ENCODE measurements around the gene RARB. TPM values are rescaled to one million over a fixed set of nuclear protein-coding genes. Genes with fewer than 3 reads are reported as not detected.

The RARB gene
- total and polyA plus RNA-seq, 8 donors = 1.7 to 28.0 (median 9.0) TPM

DNA sequence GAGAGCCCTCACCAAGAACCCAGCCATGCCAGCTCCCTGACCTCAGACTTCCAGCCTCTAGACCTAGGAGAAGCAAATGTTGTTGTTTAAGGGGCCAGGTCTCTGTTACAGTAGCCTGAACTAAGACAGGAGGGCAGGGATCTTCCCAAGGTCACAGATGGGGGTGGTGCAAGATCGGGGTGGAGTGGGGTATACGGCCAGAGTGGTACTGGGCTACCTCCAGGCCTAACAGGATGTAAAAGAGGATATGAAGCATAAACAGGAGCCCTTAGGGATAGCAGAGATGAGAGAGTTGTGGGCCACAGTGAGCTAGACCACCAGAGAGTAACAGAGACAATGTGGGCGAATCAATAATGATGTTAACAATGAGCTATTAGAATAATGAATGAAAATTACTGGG, 153.8 kb downstream of the RARB start:
- Histone ChIP-seq H3K27ac (no peak overlapping the region), H3K36me3 (peaks cover 0 to 31% (median 14%) of the 10 kb centered on the region in 4 donors), H3K27me3 (no peaks in the 10 kb centered on the region), H3K4me3 (no peak overlapping the region), H3K4me1 (no peaks in the 10 kb centered on the region), H3K9me3 (no peaks in the 10 kb centered on the region)
- intact Hi-C loops (cut with DNase I; ENCODE audit: low total_unique reads) = no loop called here
- TF ChIP-seq EP300 (IDR thresholded peaks at IDR 0.05) (no peak), POLR2AphosphoS5 (IDR thresholded peaks at IDR 0.05) (no peak), POLR2A (IDR thresholded peaks at IDR 0.05) (no peak)
- TF ChIP-seq, protein P1, sequence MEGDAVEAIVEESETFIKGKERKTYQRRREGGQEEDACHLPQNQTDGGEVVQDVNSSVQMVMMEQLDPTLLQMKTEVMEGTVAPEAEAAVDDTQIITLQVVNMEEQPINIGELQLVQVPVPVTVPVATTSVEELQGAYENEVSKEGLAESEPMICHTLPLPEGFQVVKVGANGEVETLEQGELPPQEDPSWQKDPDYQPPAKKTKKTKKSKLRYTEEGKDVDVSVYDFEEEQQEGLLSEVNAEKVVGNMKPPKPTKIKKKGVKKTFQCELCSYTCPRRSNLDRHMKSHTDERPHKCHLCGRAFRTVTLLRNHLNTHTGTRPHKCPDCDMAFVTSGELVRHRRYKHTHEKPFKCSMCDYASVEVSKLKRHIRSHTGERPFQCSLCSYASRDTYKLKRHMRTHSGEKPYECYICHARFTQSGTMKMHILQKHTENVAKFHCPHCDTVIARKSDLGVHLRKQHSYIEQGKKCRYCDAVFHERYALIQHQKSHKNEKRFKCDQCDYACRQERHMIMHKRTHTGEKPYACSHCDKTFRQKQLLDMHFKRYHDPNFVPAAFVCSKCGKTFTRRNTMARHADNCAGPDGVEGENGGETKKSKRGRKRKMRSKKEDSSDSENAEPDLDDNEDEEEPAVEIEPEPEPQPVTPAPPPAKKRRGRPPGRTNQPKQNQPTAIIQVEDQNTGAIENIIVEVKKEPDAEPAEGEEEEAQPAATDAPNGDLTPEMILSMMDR (IDR thresholded peaks at IDR 0.05) = no peak
- DNase-seq = no peak
- 91 to 97% (median 96%) methylated on average over 3 of the region's 3 CpGs for WGBS, 5 donors

DNA sequence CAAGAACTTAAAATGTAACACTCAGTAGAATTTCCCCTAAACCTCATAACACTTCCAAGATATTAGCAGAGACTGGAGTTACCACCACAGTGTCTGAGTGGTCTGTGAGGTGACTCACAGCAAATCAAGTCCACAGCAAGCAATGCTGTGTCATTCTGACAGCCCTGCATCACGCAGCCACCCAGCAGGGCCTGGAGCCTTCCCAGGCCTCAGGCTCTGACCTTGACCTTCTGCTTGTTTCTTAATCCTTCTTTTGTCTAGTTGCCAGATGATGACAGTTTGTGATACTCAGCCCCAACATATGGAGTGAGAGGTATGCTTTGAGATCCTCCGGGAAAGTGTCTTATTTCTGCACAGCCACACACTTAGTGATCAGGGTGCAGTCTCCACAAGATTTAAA, 154.2 kb downstream of the RARB start:
- DNase-seq = no peak
- 85 to 95% (median 92%) methylated on average over 2 of the region's 2 CpGs for WGBS, 5 donors
- Histone ChIP-seq H3K36me3 (peaks cover 0 to 31% (median 14%) of the 10 kb centered on the region in 4 donors), H3K27me3 (no peaks in the 10 kb centered on the region), H3K9me3 (no peaks in the 10 kb centered on the region), H3K4me3 (no peak overlapping the region), H3K27ac (no peak overlapping the region), H3K4me1 (no peaks in the 10 kb centered on the region)
- TF ChIP-seq POLR2A (IDR thresholded peaks at IDR 0.05) (no peak), POLR2AphosphoS5 (IDR thresholded peaks at IDR 0.05) (no peak), EP300 (IDR thresholded peaks at IDR 0.05) (no peak)
- TF ChIP-seq, protein P1 (IDR thresholded peaks at IDR 0.05) = no peak
- intact Hi-C loops (cut with DNase I; ENCODE audit: low total_unique reads) = no loop called here

DNA sequence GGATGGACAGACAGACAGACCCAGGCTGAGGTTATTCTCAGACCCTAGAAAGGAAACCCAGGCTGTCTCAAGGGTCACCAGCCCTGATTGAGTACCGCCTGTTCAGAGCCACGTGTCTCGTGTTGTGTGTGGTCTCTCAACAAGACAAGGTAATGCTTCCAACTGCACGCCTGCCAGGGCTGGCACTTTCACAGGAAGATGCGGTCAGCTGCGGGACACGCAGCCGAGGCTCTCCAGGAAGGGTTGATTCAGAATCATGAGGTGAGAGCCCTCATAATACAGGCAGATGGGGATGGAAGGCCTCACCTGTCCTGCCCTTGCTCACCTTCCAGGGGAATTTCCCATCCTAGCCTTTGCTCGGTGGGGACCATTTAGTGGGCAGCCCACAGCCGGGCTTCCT, 155.3 kb downstream of the RARB start:
- H3K4me1 ChIP-seq = no peaks in the 10 kb centered on the region
- no peak overlapping the region for H3K4me3 ChIP-seq
- H3K27me3 ChIP-seq = no peaks in the 10 kb centered on the region
- no peak for DNase-seq
- H3K9me3 ChIP-seq = no peaks in the 10 kb centered on the region
- H3K36me3 ChIP-seq = peaks cover 0 to 31% (median 14%) of the 10 kb centered on the region in 4 donors
- intact Hi-C loops (cut with DNase I; ENCODE audit: low total_unique reads) = no loop called here
- 92 to 99% (median 95%) methylated on average over 10 of the region's 10 CpGs for WGBS, 5 donors
- no peak overlapping the region for H3K27ac ChIP-seq
- TF ChIP-seq, protein P1 (IDR thresholded peaks at IDR 0.05) = no peak
- TF ChIP-seq POLR2AphosphoS5 (IDR thresholded peaks at IDR 0.05) (no peak), EP300 (IDR thresholded peaks at IDR 0.05) (no peak), POLR2A (IDR thresholded peaks at IDR 0.05) (no peak)

DNA sequence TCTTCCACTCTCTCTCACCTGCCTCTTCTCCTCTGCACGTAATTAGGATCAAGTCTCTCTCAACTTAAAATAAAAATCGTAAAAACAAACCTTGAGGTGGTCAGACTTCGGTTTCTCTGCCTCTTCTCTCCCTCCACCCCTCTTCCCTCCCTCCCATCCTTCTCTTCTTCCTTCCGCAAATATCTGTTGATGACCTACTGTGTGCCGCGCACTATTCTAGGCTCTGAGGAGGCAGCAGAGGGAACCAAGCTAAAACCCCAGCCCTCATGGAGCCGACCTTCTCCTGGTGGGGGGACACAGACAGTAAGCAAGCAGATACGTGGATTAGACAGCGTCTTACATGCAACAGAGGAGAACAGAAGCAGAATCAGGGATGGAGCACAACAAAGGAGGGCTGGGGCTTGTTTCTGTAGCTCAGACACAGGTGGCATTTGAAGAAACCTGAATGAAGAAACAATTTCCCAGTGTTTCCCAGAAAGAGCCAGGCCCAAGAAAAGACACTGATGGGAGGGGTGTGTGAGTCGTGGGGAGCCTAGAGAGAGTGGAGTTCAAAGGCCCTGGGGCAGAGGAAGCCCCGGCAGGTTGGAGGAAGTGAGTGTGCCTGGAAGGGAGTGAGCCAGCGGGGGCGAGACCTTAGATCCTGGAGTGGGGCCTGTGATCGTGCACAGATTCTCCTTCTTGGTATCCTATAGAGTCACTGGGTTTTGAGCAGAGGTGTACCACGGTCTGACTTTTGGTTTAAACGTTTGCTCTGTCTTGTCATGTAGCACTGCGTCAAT, 156.1 kb downstream of the RARB start:
- H3K27ac ChIP-seq = no peak overlapping the region
- H3K4me3 ChIP-seq = no peak overlapping the region
- intact Hi-C loops (cut with DNase I; ENCODE audit: low total_unique reads) = no loop called here
- TF ChIP-seq, protein P1 (IDR thresholded peaks at IDR 0.05) = no peak
- TF ChIP-seq POLR2A (IDR thresholded peaks at IDR 0.05) (no peak), EP300 (IDR thresholded peaks at IDR 0.05) (no peak), POLR2AphosphoS5 (IDR thresholded peaks at IDR 0.05) (no peak)
- no peaks in the 10 kb centered on the region for H3K9me3 ChIP-seq
- no peaks in the 10 kb centered on the region for H3K27me3 ChIP-seq
- WGBS, 5 donors = 83 to 89% (median 87%) methylated on average over 16 to 17 of the region's 17 CpGs
- H3K4me1 ChIP-seq = no peaks in the 10 kb centered on the region
- peaks cover 0 to 31% (median 14%) of the 10 kb centered on the region in 4 donors for H3K36me3 ChIP-seq
- DNase-seq = no peak

Data from stomach (tissue), 9 donors.